ENCODE results near the gene FMN1.
"Not testable (repeated sequence)": the region's sequence is repeated elsewhere in the genome, so short reads cannot be mapped to it uniquely, and the experiment has no call there.

The FMN1 gene

DNA sequence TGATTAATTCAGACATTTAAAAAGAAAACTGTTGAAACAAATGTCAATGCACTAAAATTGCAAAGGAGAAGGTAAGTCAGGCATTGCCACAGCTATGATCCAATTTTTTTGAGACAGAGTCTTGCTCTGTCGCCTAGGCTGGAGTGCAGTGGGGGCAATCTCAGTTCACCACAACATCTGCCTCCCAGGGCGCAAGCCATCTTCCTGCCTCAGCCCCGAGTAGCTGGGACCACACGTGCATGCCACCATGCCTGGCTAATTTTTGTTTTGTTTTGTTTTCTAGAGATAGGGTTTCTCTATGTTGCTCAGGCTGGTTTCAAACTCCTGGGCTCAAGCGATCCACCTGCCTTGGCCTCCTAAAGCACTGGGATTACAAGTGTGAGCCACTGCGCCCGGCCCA, 117.6 kb downstream of the FMN1 start:
- no peak for DNase-seq (ENCODE audit: extremely low spot score)
- ChIA-PET POLR2A (no interaction called here), CTCF (no interaction called here)
- no peak for TF ChIP-seq HDGF (IDR thresholded peaks at IDR 0.05; ENCODE audit: borderline replicate concordance)

DNA sequence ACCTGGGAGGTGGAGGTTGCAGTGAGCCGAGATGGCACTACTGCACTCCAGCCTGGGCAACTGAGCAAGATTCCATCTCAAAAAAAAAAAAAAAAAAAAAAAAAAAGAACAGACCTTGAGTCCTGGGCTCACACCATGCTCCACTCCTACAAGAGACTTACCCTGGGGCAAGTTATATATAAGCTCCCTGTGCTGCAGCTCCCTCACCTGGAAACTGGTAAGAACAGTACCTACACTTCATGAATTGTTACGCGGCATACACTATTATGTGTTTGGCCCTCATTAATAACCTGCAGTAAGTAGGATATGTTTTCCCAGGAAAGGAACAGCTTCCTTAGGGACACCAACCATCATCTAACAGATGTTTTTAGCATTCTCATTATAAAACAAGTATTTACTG, 119.6 kb downstream of the FMN1 start:
- no peak for DNase-seq (ENCODE audit: extremely low spot score)

GRCh38 chr15:33074212-33074611, 120.3 kb downstream of the FMN1 start:
- CTCF ChIA-PET: no interaction called here
- POLR2A ChIA-PET: no interaction called here
- no peak for DNase-seq (ENCODE audit: extremely low spot score)
- TF ChIP-seq FOXA1 (IDR thresholded peaks at IDR 0.05): no peak

More for the DNA sequence above, 119.6 kb downstream of the FMN1 start:
- ChIA-PET POLR2A (no interaction called here), CTCF (no interaction called here)
- TF ChIP-seq TARDBP (IDR thresholded peaks at IDR 0.05) (no peak), BHLHE40 (IDR thresholded peaks at IDR 0.05; ENCODE audit: borderline replicate concordance) (no peak), SP1 (IDR thresholded peaks at IDR 0.05) (no peak), ARNT (IDR thresholded peaks at IDR 0.05) (no peak), LEF1 (IDR thresholded peaks at IDR 0.05; ENCODE audit: borderline replicate concordance) (no peak), CTBP1 (IDR thresholded peaks at IDR 0.05; ENCODE audit: borderline replicate concordance) (no peak), HDGF (IDR thresholded peaks at IDR 0.05; ENCODE audit: borderline replicate concordance) (no peak), FOXA1 (IDR thresholded peaks at IDR 0.05) (no peak), FOXM1 (IDR thresholded peaks at IDR 0.05; ENCODE audit: borderline replicate concordance) (no peak)

DNA sequence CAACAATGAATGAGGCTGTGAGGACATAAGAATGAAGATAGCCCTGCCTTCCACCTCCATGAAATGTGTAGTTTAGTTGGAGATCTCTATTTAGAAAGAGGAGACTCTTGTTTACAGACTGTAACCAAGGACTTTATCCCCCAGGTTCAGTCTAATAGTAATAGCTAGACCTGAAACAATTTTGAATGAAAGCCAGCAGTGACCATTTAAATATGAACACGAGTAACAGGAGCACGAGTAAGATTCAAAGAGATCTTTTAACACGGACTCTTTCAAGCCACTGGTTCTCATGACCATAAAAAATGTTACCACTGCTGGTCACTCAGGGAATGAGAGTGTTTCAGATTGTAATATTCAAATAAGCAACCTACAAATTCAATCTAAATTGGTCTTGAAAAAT, 123.1 kb downstream of the FMN1 start:
- no peak for TF ChIP-seq SP1 (IDR thresholded peaks at IDR 0.05)
- no peak for TF ChIP-seq TARDBP (IDR thresholded peaks at IDR 0.05)
- no peak for TF ChIP-seq PKNOX1 (IDR thresholded peaks at IDR 0.05)
- no peak for TF ChIP-seq L3MBTL2 (conservative IDR thresholded peaks at IDR 0.05)
- TF ChIP-seq ZNF384 (IDR thresholded peaks at IDR 0.05): no peak
- no peak for TF ChIP-seq FOXA1 (IDR thresholded peaks at IDR 0.05)
- no peak for TF ChIP-seq CTBP1 (IDR thresholded peaks at IDR 0.05; ENCODE audit: borderline replicate concordance)
- no peak for TF ChIP-seq FOXK2 (IDR thresholded peaks at IDR 0.05)
- no peak for TF ChIP-seq ARNT (IDR thresholded peaks at IDR 0.05)
- TF ChIP-seq FOXM1 (IDR thresholded peaks at IDR 0.05; ENCODE audit: borderline replicate concordance): no peak
- no peak for TF ChIP-seq LEF1 (IDR thresholded peaks at IDR 0.05; ENCODE audit: borderline replicate concordance)
- no peak for TF ChIP-seq BHLHE40 (IDR thresholded peaks at IDR 0.05; ENCODE audit: borderline replicate concordance)
- TF ChIP-seq ELF4 (IDR thresholded peaks at IDR 0.05): no peak
- ChIA-PET POLR2A (no interaction called here), CTCF (no interaction called here)
- DNase-seq (ENCODE audit: extremely low spot score): no peak

GRCh38 chr15:33069903-33070302, 124.6 kb downstream of the FMN1 start:
- CTCF ChIA-PET; DNase-seq (ENCODE audit: extremely low spot score); POLR2A ChIA-PET: not testable (repeated sequence)

DNA sequence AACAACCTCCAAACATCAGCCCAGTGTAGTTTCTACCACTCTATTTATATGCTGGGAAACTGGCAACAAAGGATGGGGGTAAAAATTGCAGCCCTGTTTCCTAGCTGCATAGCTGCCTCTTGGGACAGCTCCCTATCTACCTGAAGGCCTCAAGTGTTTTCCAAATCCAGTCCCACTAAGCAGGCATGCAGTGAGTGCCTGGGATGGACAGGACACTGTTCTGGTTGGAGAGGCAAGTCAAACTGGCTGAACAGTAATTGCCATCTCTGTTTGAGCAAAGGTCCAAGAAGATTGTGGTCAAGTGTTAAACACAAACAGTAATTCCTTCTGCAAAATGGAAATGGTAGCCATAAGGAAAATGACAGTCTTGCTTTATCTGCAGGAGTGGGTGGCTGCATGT, 125.4 kb downstream of the FMN1 start:
- ChIA-PET CTCF (interaction anchor here (1.1 kb wide), 1 partner anchor 17 kb away, joined by 3 read pairs; no protein-coding TSS in a partner anchor), POLR2A (no interaction called here)
- TF ChIP-seq PKNOX1 (IDR thresholded peaks at IDR 0.05) (no peak), ELF4 (IDR thresholded peaks at IDR 0.05) (no peak), L3MBTL2 (conservative IDR thresholded peaks at IDR 0.05) (no peak), SUZ12 (IDR thresholded peaks at IDR 0.05) (no peak), ZNF384 (IDR thresholded peaks at IDR 0.05) (no peak), LEF1 (IDR thresholded peaks at IDR 0.05; ENCODE audit: borderline replicate concordance) (no peak), TARDBP (IDR thresholded peaks at IDR 0.05) (no peak), SP1 (IDR thresholded peaks at IDR 0.05) (no peak), FOXK2 (IDR thresholded peaks at IDR 0.05) (no peak), BHLHE40 (IDR thresholded peaks at IDR 0.05; ENCODE audit: borderline replicate concordance) (no peak), HDGF (IDR thresholded peaks at IDR 0.05; ENCODE audit: borderline replicate concordance) (no peak), ARNT (IDR thresholded peaks at IDR 0.05) (no peak)
- no peak for DNase-seq (ENCODE audit: extremely low spot score)

- ChIA-PET CTCF (interaction anchor here (1.1 kb wide), 1 partner anchor 18 kb away, joined by 3 read pairs; no protein-coding TSS in a partner anchor), POLR2A (no interaction called here)
- no peak for DNase-seq (ENCODE audit: extremely low spot score)
- TF ChIP-seq SP1 (IDR thresholded peaks at IDR 0.05): no peak
- TF ChIP-seq L3MBTL2 (conservative IDR thresholded peaks at IDR 0.05): no peak
- no peak for TF ChIP-seq SUZ12 (IDR thresholded peaks at IDR 0.05)
- TF ChIP-seq CTBP1 (IDR thresholded peaks at IDR 0.05; ENCODE audit: borderline replicate concordance): no peak
- TF ChIP-seq FOXA1 (IDR thresholded peaks at IDR 0.05): no peak
- no peak for TF ChIP-seq FOXM1 (IDR thresholded peaks at IDR 0.05; ENCODE audit: borderline replicate concordance)
- TF ChIP-seq NFRKB (IDR thresholded peaks at IDR 0.05): no peak
- TF ChIP-seq TARDBP (IDR thresholded peaks at IDR 0.05): no peak
- TF ChIP-seq ZNF384 (IDR thresholded peaks at IDR 0.05): no peak
- no peak for TF ChIP-seq LEF1 (IDR thresholded peaks at IDR 0.05; ENCODE audit: borderline replicate concordance)
- no peak for TF ChIP-seq HDGF (IDR thresholded peaks at IDR 0.05; ENCODE audit: borderline replicate concordance)
Observed at GRCh38 chr15:33068511-33068990, 126.0 kb downstream of the FMN1 start.

DNA sequence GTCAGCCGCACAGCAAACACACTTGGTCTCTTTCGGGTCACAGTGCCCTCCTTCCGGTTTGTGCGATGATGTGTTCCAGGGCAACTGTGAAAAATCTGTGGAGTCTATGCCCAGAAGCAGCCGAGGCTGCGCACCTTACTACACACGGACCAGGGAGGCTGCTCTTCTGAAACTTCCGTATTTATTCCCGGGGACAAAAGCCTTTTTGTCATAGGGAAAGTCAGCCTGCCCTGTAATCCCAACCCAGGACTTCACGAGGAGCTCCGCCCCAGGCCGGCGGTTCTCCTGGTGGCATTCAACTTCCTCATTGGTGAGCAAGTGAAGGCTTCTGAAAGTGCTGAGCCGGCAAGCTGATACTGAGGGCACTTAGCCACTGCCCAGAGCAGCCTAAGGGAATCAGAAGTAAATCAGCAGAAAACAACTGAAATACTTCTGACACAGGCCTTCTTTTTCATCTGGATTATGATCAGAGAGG, 126.5 kb downstream of the FMN1 start:
- ChIA-PET CTCF (interaction anchor here (1.1 kb wide), 1 partner anchor 18 kb away, joined by 3 read pairs; no protein-coding TSS in a partner anchor), POLR2A (no interaction called here)
- peak; percentile 19 for DNase-seq (ENCODE audit: extremely low spot score)
- TF ChIP-seq ZNF384 (IDR thresholded peaks at IDR 0.05): no peak
- no peak for TF ChIP-seq PKNOX1 (IDR thresholded peaks at IDR 0.05)
- no peak for TF ChIP-seq LEF1 (IDR thresholded peaks at IDR 0.05; ENCODE audit: borderline replicate concordance)
- no peak for TF ChIP-seq HDGF (IDR thresholded peaks at IDR 0.05; ENCODE audit: borderline replicate concordance)
- no peak for TF ChIP-seq NFRKB (IDR thresholded peaks at IDR 0.05)
- no peak for TF ChIP-seq L3MBTL2 (conservative IDR thresholded peaks at IDR 0.05)
- TF ChIP-seq FOXK2 (IDR thresholded peaks at IDR 0.05): no peak
- TF ChIP-seq BHLHE40 (IDR thresholded peaks at IDR 0.05; ENCODE audit: borderline replicate concordance): no peak
- TF ChIP-seq SUZ12 (IDR thresholded peaks at IDR 0.05): no peak
- no peak for TF ChIP-seq CTBP1 (IDR thresholded peaks at IDR 0.05; ENCODE audit: borderline replicate concordance)
- no peak for TF ChIP-seq ARNT (IDR thresholded peaks at IDR 0.05)
- TF ChIP-seq FOXA1 (IDR thresholded peaks at IDR 0.05): no peak
- no peak for TF ChIP-seq SP1 (IDR thresholded peaks at IDR 0.05)
- TF ChIP-seq FOXM1 (IDR thresholded peaks at IDR 0.05; ENCODE audit: borderline replicate concordance): no peak
- no peak for TF ChIP-seq ELF4 (IDR thresholded peaks at IDR 0.05)

Data from HEK293T (cell line).